Measurements from ENCODE around the gene DDX27. TPM values are rescaled to one million over a fixed set of nuclear protein-coding genes. Genes with fewer than 3 reads are reported as not detected.
A peak's percentile ranks its signal among the peaks of the same experiment; 100 is the strongest.

The DDX27 gene
- total RNA-seq, 2 experiments from 2014 or later, result 116 to 126 TPM

DNA sequence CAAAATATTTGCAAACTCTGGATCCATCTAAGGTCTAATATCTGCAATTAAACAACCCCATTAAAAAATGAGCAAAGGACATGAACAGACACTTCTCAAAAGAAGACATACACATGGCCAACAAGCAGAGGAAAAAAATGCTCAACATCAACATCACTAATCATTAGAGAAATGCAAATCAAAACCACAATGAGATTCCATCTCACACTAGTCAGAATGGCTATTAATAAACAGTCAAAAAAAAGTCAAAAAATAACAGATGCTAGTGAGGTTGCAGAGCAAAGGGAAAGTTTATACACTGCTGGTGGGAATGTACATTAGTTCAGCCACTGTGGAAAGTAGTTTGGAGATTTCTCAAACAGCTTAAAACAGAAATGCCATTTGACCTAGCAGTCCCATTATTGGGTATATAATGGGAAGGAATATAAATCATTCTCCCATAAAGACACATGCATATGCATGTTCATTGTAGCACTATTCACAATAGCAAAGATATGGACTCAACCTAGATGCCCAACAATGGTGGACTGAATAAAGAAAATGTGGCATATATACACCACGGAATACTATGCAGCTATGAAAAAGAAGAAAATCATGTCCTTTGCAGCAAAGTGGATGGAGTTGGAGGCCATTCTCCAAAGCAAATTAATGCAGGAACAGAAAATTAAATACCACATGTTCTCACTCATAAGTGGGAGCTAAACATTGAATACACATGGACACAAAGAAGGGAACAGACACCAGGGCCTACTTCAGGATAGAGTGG lies 49.6 kb downstream of the DDX27 start:
- Histone ChIP-seq H3K4me3 (ENCODE audit: low read length) (no peak overlapping the region), H3K27me3 (ENCODE audit: control insufficient read depth in 1 of 2, insufficient read depth in 2 of 2, low read length in 2 of 2) (no peaks in the 10 kb centered on the region), H3K4me1 (ENCODE audit: insufficient read depth, low read length) (peaks cover 56% of the 10 kb centered on the region), H3K36me3 (ENCODE audit: insufficient read depth, low read length) (peaks cover 82% of the 10 kb centered on the region), H3K27ac (ENCODE audit: low read depth in 1 of 2, low read length in 2 of 2) (no peak overlapping the region), H3K9me3 (ENCODE audit: control insufficient read depth in 1 of 2, insufficient read depth in 1 of 2, low read length in 2 of 2) (peaks cover 0 to 11% of the 10 kb centered on the region in 2 experiments)
- H3K9me3 Mint-ChIP-seq, result peaks cover 7% of the 10 kb centered on the region
- DNase-seq, result no peak
- peak overlapping the region; percentile 66 for H3K4me3 Mint-ChIP-seq
- peak overlapping the region; percentile 64 for H3K27ac Mint-ChIP-seq
- intact Hi-C loops (cut with DNase I, micrococcal nuclease), result no loop called here
- H3K27me3 Mint-ChIP-seq, result no peaks in the 10 kb centered on the region
- ChIA-PET CTCF (interaction anchor here (1.5 kb wide), 1 partner anchor 51 kb away, joined by 4 read pairs; no protein-coding TSS in a partner anchor), POLR2A (interaction anchor here (1.2 to 1.6 kb wide), 2 partner anchors 9 to 10 kb away, joined by 3 read pairs; partner anchors contain the start of gene ZNFX1)
- H3K4me1 Mint-ChIP-seq (ENCODE audit: low read depth), result peaks cover 78% of the 10 kb centered on the region
- peaks cover 94% of the 10 kb centered on the region for H3K36me3 Mint-ChIP-seq (ENCODE audit: low read depth)
- TF ChIP-seq, protein P1, sequence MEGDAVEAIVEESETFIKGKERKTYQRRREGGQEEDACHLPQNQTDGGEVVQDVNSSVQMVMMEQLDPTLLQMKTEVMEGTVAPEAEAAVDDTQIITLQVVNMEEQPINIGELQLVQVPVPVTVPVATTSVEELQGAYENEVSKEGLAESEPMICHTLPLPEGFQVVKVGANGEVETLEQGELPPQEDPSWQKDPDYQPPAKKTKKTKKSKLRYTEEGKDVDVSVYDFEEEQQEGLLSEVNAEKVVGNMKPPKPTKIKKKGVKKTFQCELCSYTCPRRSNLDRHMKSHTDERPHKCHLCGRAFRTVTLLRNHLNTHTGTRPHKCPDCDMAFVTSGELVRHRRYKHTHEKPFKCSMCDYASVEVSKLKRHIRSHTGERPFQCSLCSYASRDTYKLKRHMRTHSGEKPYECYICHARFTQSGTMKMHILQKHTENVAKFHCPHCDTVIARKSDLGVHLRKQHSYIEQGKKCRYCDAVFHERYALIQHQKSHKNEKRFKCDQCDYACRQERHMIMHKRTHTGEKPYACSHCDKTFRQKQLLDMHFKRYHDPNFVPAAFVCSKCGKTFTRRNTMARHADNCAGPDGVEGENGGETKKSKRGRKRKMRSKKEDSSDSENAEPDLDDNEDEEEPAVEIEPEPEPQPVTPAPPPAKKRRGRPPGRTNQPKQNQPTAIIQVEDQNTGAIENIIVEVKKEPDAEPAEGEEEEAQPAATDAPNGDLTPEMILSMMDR (IDR thresholded peaks at IDR 0.05), result no peak
- ATAC-seq (ENCODE audit: poor library complexity), result no peak

DNA sequence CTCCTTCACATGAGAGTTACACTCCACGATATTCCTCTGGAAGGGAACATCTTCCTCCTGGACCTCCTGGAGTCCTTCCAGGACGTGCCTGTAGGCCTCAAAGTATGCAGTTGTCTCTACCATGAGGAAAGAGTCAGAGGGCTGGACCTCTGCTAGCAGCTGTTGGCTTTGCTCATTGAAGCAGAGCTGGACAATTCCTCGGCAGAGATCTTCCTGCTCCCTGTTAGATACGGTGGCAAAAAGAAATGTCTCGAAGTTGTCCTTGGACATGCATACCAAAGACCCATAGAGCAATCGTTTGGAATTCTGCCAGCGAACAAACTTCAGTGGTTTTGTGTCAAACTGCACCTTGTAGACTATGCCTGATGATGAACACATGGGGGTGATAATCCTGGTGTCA lies 51.0 kb downstream of the DDX27 start:
- H3K4me3 ChIP-seq (ENCODE audit: low read length), result no peak overlapping the region

DNA sequence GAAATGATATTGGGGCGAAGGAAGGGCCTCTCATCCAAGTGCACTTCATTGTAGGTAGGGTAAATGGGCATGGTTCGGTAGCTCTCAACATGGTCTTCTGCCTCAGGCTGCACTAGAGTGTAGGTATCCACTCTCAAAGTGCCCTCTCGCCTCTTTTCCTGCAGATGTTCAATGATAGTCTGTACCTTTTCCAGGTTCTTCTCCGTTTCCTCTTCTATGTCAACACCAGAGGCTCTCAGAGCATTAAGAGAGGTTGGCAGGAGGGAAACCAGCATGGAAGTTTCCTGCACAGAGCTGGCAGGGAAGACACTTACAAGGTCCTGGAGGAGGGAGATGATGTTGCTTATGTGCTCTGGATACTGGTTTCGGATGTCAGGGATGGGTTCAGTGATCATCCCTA lies 51.5 kb downstream of the DDX27 start:
- H3K36me3 Mint-ChIP-seq (ENCODE audit: low read depth), result peaks cover 88% of the 10 kb centered on the region

More for the DNA sequence above, 51.0 kb downstream of the DDX27 start:
- H3K4me3 Mint-ChIP-seq, result peak overlapping the region; percentile 58
- Histone ChIP-seq H3K9me3 (ENCODE audit: control insufficient read depth in 1 of 2, insufficient read depth in 1 of 2, low read length in 2 of 2) (peaks cover 0 to 11% of the 10 kb centered on the region in 2 experiments), H3K27me3 (ENCODE audit: control insufficient read depth in 1 of 2, insufficient read depth in 2 of 2, low read length in 2 of 2) (no peaks in the 10 kb centered on the region), H3K4me1 (ENCODE audit: insufficient read depth, low read length) (peaks cover 64% of the 10 kb centered on the region), H3K27ac (ENCODE audit: low read depth in 1 of 2, low read length in 2 of 2) (no peak overlapping the region), H3K36me3 (ENCODE audit: insufficient read depth, low read length) (peaks cover 76% of the 10 kb centered on the region)
- CTCF ChIA-PET, result no interaction called here
- peaks cover 76% of the 10 kb centered on the region for H3K4me1 Mint-ChIP-seq (ENCODE audit: low read depth)
- peak overlapping the region; percentile 56 for H3K27ac Mint-ChIP-seq
- H3K36me3 Mint-ChIP-seq (ENCODE audit: low read depth), result peaks cover 88% of the 10 kb centered on the region
- H3K27me3 Mint-ChIP-seq, result no peaks in the 10 kb centered on the region
- TF ChIP-seq, protein P1 (IDR thresholded peaks at IDR 0.05), result no peak
- POLR2A ChIA-PET, result interaction anchor here (1.2 kb wide), 1 partner anchor 224 kb away, joined by 3 read pairs; the partner anchor contains the start of gene CSE1L
- intact Hi-C loops (cut with DNase I, micrococcal nuclease), result no loop called here
- peaks cover 7% of the 10 kb centered on the region for H3K9me3 Mint-ChIP-seq
- DNase-seq (no peak), ATAC-seq (ENCODE audit: poor library complexity) (no peak)

More for the DNA sequence above, 51.5 kb downstream of the DDX27 start:
- peaks cover 68% of the 10 kb centered on the region for H3K4me1 ChIP-seq (ENCODE audit: insufficient read depth, low read length)
- peaks cover 76% of the 10 kb centered on the region for H3K36me3 ChIP-seq (ENCODE audit: insufficient read depth, low read length)
- peaks cover 0 to 11% of the 10 kb centered on the region in 2 experiments for H3K9me3 ChIP-seq (ENCODE audit: control insufficient read depth in 1 of 2, insufficient read depth in 1 of 2, low read length in 2 of 2)
- Mint-ChIP-seq H3K4me3 (peak overlapping the region; percentile 58), H3K27ac (peak overlapping the region; percentile 56), H3K9me3 (peaks cover 7% of the 10 kb centered on the region), H3K27me3 (no peaks in the 10 kb centered on the region), H3K4me1 (ENCODE audit: low read depth) (peaks cover 79% of the 10 kb centered on the region)
- H3K4me3 ChIP-seq (ENCODE audit: low read length), result no peak overlapping the region
- TF ChIP-seq, protein P1 (IDR thresholded peaks at IDR 0.05), result no peak
- H3K27ac ChIP-seq (ENCODE audit: low read depth in 1 of 2, low read length in 2 of 2), result no peak overlapping the region
- CTCF ChIA-PET, result interaction anchor here (1.2 kb wide), 1 partner anchor 53 kb away, joined by 4 read pairs; no protein-coding TSS in a partner anchor
- DNase-seq (no peak), ATAC-seq (ENCODE audit: poor library complexity) (no peak)
- intact Hi-C loops (cut with DNase I, micrococcal nuclease), result no loop called here
- no peaks in the 10 kb centered on the region for H3K27me3 ChIP-seq (ENCODE audit: control insufficient read depth in 1 of 2, insufficient read depth in 2 of 2, low read length in 2 of 2)
- POLR2A ChIA-PET, result interaction anchor here (1.0 to 1.2 kb wide), 2 partner anchors 17 to 224 kb away, joined by 3 read pairs; partner anchors contain the start of gene CSE1L
